Upper lobe of left lung (tissue), 4 donors: ENCODE results near the gene PHF20.

Source experiments
- CTCF ChIP-seq, 6 experiments: fragments of 450-650 bp in 4 of 6; fragments of 200-600 bp in 2 of 6; sonication (generic) in 2 of 6; IDR thresholded peaks; one replicate each; pipeline ENCODE4 v1.5.1; 2016 to 2019; ENCODE audit warnings: antibody characterized with exemption in 6 of 6
- EP300 ChIP-seq, 4 donors: sonication (generic); formaldehyde crosslinking; IDR thresholded peaks; one replicate each; pipeline ENCODE4 v1.5.1; 2017; ENCODE audit warnings: antibody characterized with exemption in 4 of 4, control low read depth in 2 of 4

- TF ChIP-seq EP300 (IDR thresholded peaks at IDR 0.05) (no peak), CTCF (IDR thresholded peaks at IDR 0.05) (no peak)
Measured at GRCh38 chr20:35909176-35909575, 137.4 kb downstream of the PHF20 start.
